HG02642 (cell line): ENCODE results near the gene DMC1.
"Not testable (repeated sequence)": the region's sequence is repeated elsewhere in the genome, so short reads cannot be mapped to it uniquely, and the experiment has no call there.

ENCODE experiments used
- ATAC-seq: cut with Tn5 transposase; IDR thresholded peaks from one replicate; pipeline ENCODE4 v1.9.1; 2021; ENCODE audit warnings: mild to moderate bottlenecking; ENCODE audit not compliant: unreplicated experiment, poor library complexity

The DMC1 gene

GRCh38 chr22:38474003-38474607 is 95.9 kb downstream of the DMC1 start:
- no peak for ATAC-seq

GRCh38 chr22:38471237-38471636 is 98.7 kb downstream of the DMC1 start:
- ATAC-seq, result no peak

GRCh38 chr22:38470179-38470578 is 99.8 kb downstream of the DMC1 start:
- not testable (repeated sequence) for ATAC-seq

- ATAC-seq, result no peak
These were observed 100.6 kb downstream of the DMC1 start for GRCh38 chr22:38469306-38469781.
